ENCODE measurements around the gene TRERF1. TPM values are rescaled to one million over a fixed set of nuclear protein-coding genes. Genes with fewer than 3 reads are reported as not detected.

TRERF1 gene
- total and polyA plus RNA-seq, 2 of the 4 experiments (the other 2 are of a cell fraction) = 6.3 to 9.9 TPM

DNA sequence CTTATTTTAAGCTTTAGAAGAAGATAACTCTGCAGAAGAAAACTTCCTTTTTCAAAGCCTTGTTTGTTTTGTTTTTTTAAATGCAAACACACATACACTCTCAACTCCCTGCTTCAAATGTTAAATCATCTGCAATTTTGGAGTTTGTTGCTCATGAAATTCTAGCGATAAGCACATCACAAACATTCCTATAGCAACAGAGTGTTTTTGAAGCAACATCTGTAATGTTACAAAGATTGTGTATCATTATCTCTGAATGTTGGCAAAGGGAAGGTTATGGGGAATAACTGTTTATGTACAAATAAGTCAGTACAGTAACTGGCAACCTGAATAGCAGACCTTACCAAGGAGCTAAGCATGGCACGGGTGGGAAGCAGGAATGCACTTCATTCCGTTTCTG is 149.3 kb downstream of the TRERF1 start:
- H3K9ac ChIP-seq (ENCODE audit: low read depth, low read length) = no peak overlapping the region
- no peak overlapping the region for H4K91ac ChIP-seq (ENCODE audit: insufficient read depth, low read depth, low read length)
- H3K27me3 ChIP-seq (ENCODE audit: control insufficient read depth, insufficient read depth, low read length) = no peaks in the 10 kb centered on the region
- no peak overlapping the region for H2AK9ac ChIP-seq (replicated peaks; ENCODE audit: low read depth, low read length, poor library complexity)
- peak overlapping the region; percentile 46; the same call in 1 of the 2 replicates for H3K23ac ChIP-seq (ENCODE audit: low read depth, low read length)
- ATAC-seq (ENCODE audit: low read depth) (peak; percentile 28; the same call in 1 of the 2 replicates), DNase-seq (peak; percentile 47)
- peaks cover 40 to 76% of the 10 kb centered on the region in 2 experiments for H3K79me1 ChIP-seq (ENCODE audit: low read depth in 1 of 2, low read length in 2 of 2)
- H2BK20ac ChIP-seq (ENCODE audit: low read depth, low read length) = no peak overlapping the region
- no TSS peak for BruUV-seq (replicated peaks)
- H2AK5ac ChIP-seq (ENCODE audit: low read depth, low read length) = no peak overlapping the region
- in situ Hi-C loops (cut with MboI; ENCODE audit: low sequenced_read_pairs) (no loop called here), dilution Hi-C loops (cut with HindIII; ENCODE audit: low sequenced_read_pairs, unreplicated experiment) (no loop called here), intact Hi-C loops (cut with micrococcal nuclease) (no loop called here)
- peaks cover 20% of the 10 kb centered on the region for H3K4me1 ChIP-seq (ENCODE audit: control insufficient read depth, insufficient read depth, low read length)
- H4K20me1 ChIP-seq (ENCODE audit: insufficient read depth, low read length) = no peaks in the 10 kb centered on the region; the same call in 1 of the 2 replicates
- no peak overlapping the region for H3K56ac ChIP-seq (ENCODE audit: extremely low read depth, insufficient read depth, low read length)
- H3K4me2 ChIP-seq (ENCODE audit: low read depth, low read length) = peak overlapping the region; percentile 61; the same call in 1 of the 2 replicates
- POLR2A ChIA-PET (ENCODE audit: unreplicated experiment) = no interaction called here
- peak overlapping the region; percentile 24; the same call in 1 of the 2 replicates for H3K14ac ChIP-seq (replicated peaks; ENCODE audit: low read depth, low read length)
- H2BK120ac ChIP-seq (ENCODE audit: low read depth, low read length) = no peak overlapping the region
- H4K5ac ChIP-seq (ENCODE audit: low read depth, low read length) = no peak overlapping the region; the same call in 1 of the 2 replicates
- no peak overlapping the region for H3K18ac ChIP-seq (ENCODE audit: low read depth, low read length)
- H3K4me3 ChIP-seq (ENCODE audit: insufficient read depth, low read depth, low read length) = no peak overlapping the region
- no peak overlapping the region for H3K27ac ChIP-seq (ENCODE audit: insufficient read depth, low read length)
- H4K8ac ChIP-seq (ENCODE audit: low read depth in 2 of 2, low read length in 2 of 2) = no peak overlapping the region
- H3K9me3 ChIP-seq (ENCODE audit: control insufficient read depth, insufficient read depth, low read length) = no peaks in the 10 kb centered on the region
- CTCF ChIA-PET = interaction anchor here (0.5 to 2.2 kb wide), 4 partner anchors 13 to 245 kb away, joined by 3 to 7 read pairs (median 4); no protein-coding TSS in a partner anchor
- H3K36me3 ChIP-seq (ENCODE audit: control insufficient read depth, insufficient read depth, low read length) = peaks cover 9% of the 10 kb centered on the region
- no peak overlapping the region for H3K4ac ChIP-seq (ENCODE audit: low read depth, low read length)
- H2BK5ac ChIP-seq (ENCODE audit: low read depth, low read length, poor library complexity, severe bottlenecking) = no peak overlapping the region
- H2AFZ ChIP-seq (replicated peaks; ENCODE audit: low read length, poor library complexity) = no peak overlapping the region
- no peak overlapping the region for H2BK15ac ChIP-seq (ENCODE audit: low read depth, low read length)
- TF ChIP-seq RFX5 (IDR thresholded peaks at IDR 0.05; ENCODE audit: low read depth, low read length) = no peak
- no peak for TF ChIP-seq RAD21 (IDR thresholded peaks at IDR 0.05; ENCODE audit: low read length)
- no peak for TF ChIP-seq MAFK (IDR thresholded peaks at IDR 0.05; ENCODE audit: low read depth, low read length)
- TF ChIP-seq, protein P1, sequence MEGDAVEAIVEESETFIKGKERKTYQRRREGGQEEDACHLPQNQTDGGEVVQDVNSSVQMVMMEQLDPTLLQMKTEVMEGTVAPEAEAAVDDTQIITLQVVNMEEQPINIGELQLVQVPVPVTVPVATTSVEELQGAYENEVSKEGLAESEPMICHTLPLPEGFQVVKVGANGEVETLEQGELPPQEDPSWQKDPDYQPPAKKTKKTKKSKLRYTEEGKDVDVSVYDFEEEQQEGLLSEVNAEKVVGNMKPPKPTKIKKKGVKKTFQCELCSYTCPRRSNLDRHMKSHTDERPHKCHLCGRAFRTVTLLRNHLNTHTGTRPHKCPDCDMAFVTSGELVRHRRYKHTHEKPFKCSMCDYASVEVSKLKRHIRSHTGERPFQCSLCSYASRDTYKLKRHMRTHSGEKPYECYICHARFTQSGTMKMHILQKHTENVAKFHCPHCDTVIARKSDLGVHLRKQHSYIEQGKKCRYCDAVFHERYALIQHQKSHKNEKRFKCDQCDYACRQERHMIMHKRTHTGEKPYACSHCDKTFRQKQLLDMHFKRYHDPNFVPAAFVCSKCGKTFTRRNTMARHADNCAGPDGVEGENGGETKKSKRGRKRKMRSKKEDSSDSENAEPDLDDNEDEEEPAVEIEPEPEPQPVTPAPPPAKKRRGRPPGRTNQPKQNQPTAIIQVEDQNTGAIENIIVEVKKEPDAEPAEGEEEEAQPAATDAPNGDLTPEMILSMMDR (conservative IDR thresholded peaks at IDR 0.05; ENCODE audit: low read depth, low read length) = no peak
- 0 out of 2 replicates have a peak, but pooled peaks have one; percentile 7 for TF ChIP-seq SMC3 (IDR thresholded peaks at IDR 0.05; ENCODE audit: low read depth, low read length)
- H3K9me1 ChIP-seq (ENCODE audit: insufficient read depth, low read length) = peaks cover 14% of the 10 kb centered on the region
- WGBS, 2 experiments (ENCODE audit: extremely low coverage in 2 of 2, insufficient read length in 1 of 2) = no CpG with 5 or more reads among the region's 3 CpGs

All from IMR-90 (cell line).